Measurements from ENCODE around the gene FBLN5.

DNA sequence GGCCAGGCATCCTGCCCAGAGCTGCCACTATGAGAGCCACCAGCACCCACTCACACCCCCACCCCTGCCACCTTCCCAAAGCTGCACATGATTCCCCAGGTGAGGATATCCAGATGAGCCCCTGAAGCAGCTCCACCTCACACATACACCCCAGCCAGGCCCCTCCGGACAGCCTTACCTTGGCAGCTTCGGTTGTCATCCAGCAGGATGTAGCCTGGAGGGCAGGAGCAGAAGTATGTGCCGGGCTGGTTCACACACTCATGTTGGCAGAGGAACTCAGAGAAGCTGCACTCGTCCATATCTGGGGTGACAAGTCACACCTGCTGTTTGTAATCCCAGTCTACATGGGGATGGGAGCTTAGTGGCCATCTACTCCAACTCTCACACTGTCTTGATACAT is 64.7 kb downstream of the FBLN5 start:
- TF ChIP-seq POLR2AphosphoS5 (IDR thresholded peaks at IDR 0.05; ENCODE audit: borderline replicate concordance, low read depth, low read length), result no peak
- no peak for TF ChIP-seq EZH2 (IDR thresholded peaks at IDR 0.05)
